GM19099 (cell line): Measurements from ENCODE around the gene ETS1.
A peak's percentile ranks its signal among the peaks of the same experiment; 100 is the strongest.

ENCODE experiments used
- POLR2A ChIP-seq: IDR thresholded peaks from 3 replicates; pipeline ENCODE4 v1.6.1; 2011; ENCODE audit warnings: low read depth; ENCODE audit not compliant: insufficient read length; ENCODE audit errors: extremely low read depth

The ETS1 gene

DNA sequence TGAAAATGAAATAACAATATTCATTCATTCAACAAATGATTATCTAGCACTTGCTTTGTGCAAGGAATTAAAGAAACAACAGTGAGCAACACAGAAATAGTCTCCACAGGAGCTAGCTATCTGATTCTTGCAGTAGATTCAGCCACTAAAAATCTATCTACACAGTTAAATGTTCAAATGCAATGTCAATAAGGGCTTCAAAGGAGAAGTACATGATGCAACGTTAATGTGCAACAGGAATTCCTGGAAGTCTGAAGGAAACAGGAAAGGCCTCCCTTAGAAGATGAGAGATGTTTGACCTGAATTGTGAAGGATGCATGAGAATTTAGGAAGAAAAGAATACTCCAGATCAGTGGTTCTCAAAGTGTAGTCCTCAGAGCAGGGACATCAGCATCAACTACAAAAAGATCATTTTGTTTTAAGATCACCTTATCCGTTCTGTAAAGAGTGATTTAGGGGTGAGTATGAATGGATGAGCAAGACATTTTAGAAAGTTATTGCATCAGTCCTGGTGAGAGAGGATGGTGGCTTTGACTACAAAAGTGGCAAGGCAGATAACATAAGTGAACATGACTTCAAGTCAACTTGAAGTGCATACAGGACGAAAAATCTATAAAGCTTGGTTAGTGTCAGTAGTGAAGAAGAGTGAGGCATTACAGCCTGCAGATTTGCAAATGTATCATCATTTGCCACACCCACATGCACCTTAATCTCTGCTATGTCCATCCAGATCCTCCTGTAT, 96.0 kb downstream of the ETS1 start:
- no peak for TF ChIP-seq POLR2A

DNA sequence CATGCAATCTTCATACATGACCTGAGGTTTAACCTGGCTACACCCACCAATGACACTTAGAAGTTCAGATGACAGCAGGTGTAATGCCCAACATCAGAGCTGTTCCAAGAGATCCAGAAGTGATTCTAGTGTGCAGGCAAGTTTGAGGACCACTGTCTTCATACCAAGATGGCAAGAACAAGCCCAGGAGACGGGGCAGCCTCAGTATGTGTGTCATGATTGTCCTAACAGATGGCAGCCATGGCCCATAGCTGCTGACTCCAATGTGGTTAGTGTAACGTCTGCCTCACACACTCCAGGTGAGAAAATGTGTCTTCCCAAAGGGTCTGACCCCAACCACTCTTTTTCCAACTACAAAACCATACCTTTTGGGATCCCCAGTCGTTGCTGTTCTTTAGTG, 97.3 kb downstream of the ETS1 start:
- TF ChIP-seq POLR2A = no peak

DNA sequence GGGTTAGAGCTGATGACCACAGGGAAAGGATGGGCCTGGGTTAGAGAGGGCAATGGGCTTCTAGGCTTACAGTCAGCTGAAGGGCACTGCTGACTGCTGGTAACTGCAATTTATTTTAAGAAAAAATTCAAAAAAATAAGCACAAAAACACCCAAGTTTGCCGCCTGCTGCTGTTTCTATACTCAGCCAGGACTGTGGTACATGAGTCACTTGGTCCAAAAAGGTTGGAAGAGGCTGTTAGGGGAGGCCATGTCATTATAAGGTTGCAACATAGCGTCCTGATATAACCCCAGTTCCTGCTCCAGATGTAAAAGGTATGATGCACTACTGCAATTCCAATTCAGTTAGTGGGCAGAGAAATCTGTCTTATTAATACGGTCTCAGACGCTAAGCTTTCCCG, 98.9 kb downstream of the ETS1 start:
- no peak for TF ChIP-seq POLR2A

DNA sequence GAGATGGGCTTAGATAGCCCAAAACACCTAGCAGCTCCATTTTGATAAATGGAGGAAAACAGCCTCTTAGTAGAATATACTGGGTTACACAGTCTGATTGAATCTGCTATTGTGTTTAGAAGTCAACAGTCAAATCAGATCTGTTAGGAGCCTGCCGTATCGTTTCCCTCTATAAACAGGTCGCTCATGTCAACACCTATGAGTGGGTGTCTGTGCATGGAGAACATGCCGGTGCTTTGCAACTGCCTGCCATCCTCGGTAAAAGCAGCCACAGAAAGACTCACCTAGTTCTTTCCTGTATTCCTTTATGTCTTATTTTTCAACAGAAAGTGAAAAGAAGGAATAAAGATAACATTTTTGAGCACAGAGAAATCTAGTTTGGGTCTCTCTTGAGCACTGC, 99.4 kb downstream of the ETS1 start:
- no peak for TF ChIP-seq POLR2A

DNA sequence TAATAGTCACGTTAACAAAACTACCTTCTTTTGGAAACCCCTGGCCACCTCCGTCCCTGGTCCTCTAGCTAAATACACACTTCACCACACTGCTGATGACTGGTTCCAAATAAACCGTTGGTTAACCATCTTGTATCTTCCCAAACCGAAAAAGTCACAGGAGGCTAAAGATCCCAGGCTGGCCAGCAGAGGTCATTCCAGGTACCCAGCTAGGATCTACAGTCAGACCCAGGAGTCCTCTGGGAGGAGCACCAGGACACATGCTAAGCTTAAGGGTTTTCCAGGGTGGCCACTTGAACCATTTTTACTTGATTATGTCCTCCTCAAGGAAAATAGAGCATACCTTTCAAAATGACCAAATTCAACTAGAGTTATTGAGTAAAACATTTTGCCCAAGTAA, 103.2 kb downstream of the ETS1 start:
- TF ChIP-seq POLR2A = no peak

DNA sequence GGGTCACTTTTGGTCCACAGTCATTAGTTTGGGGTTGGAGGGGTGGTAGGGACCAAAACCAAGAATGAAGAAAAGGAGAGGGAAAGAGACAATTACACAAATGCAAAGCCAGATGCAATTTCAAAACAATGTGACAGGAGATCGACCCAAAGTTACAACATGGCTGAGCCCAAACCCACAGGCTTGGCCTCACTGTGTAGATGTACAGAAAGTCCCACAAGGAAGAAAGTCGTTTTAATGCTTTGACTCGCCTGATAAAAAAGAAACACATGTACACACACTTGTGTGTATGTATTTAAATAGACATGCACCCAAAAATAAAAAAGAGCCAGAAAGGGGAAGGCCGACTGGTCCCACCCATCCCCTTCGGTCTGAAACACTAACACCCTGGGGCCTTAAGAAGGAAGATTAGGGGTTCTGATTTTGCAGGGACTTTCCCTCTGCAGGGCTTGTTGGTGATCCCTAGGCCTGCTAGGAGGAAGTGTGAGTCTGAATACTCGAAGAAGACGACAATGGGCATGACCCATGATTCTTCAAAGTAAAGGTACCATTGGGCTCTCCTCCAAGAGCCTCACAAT, 104.1 kb downstream of the ETS1 start:
- TF ChIP-seq POLR2A = peak; percentile 7

DNA sequence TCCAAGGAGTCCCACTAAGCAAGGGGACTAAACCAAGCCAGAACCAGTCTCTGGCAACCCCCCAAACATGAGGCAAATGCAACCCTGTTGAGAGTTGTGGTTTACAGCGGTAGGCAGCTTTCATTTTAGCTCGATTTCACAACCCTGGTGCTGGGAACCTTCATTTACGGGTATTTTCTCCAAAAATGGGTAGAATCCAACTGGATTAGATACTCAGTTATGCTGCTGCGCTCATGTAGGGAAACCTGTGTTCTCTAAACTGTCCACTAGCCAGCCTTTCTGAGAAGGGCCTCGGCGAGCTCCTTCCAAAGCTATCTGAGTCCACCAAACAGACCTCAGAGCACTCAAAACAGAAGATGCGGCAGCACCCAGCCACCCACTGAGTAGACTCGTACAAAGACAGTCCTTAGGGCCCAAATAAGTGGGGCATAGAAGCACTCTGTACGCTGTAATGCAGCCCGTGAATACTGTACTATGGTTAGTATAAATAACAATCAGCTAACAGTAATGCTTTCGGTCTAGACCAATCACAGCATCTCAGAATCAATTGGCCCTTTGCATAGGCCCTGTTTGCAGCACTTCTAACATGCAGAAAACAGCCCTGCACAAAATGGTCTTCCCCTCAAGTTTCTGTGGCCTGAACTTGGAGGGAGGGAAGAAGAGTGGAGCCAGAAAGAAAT, 104.7 kb downstream of the ETS1 start:
- no peak for TF ChIP-seq POLR2A

DNA sequence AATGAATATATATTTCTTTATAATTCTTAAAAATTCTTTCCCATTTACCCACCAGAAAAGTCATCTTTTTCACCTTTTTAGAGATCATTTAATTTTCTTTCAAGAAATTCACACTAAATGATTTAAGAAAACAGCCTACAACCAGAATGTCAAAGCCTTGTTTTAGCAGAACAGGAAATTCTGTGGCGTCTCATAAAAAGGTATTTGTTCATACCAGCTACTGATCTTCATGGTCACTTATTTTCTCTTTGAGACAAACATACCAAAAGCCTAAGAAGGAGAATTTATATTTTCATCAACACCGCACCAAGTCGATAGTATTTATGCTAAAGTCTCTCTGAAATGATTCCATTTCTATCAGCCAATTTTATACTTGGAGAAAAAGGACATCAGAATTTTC, 105.3 kb downstream of the ETS1 start:
- no peak for TF ChIP-seq POLR2A

DNA sequence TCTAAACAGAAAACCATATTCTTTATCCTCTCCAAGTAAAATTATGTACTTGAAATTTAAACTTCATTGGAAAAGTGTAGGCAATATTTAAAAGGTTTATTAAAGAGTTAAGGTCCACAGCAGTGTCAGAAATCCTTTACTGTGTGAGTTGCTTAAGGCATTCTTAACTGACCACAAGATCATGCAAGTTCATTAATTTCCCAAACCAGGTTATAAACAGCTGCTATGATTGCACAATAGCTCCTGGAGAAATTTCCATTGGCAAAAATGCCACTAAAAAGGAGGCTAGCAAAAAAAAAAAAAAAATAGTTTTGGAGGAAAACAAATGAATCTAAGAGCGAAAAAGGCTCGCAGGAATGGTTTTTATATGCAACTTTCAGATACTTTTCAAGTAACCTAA, 106.2 kb downstream of the ETS1 start:
- no peak for TF ChIP-seq POLR2A

DNA sequence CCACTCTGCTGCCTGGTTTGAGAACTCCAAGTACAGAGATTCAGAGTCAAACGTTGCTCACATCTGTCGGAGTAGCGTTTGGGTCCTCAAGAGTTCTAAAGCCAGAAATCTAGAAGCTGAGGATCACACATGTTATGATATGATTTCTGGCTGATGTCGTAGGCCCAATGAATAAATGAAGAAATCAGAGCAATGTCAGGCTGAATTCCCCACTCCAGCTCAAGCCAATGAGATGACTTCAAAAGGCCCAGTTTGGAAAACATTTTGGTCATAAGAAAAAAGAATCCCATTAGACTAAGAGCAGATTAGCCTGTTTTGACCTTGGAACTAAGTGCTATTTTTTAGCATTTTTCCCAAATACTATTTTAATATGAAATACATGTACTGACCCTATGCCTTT, 106.7 kb downstream of the ETS1 start:
- TF ChIP-seq POLR2A = no peak

DNA sequence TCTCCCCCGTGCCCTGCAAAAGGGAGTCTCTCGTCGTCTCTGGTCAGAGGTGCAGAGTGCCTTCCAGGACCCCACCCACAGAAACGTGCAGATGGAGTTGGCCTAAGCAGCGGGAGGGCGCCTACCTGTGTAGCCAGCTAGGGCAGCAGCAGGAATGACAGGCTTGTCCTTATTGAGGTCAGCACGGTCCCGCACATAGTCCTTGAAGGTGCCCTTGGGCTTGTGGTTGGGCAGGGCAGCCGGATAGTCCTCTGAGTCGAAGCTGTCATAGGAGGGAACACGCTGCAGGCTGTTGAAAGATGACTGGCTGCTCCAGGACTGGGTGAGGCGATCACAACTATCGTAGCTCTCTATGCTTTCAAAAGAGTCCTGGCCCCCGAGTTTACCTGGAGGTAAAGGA, 107.3 kb downstream of the ETS1 start:
- TF ChIP-seq POLR2A = no peak

DNA sequence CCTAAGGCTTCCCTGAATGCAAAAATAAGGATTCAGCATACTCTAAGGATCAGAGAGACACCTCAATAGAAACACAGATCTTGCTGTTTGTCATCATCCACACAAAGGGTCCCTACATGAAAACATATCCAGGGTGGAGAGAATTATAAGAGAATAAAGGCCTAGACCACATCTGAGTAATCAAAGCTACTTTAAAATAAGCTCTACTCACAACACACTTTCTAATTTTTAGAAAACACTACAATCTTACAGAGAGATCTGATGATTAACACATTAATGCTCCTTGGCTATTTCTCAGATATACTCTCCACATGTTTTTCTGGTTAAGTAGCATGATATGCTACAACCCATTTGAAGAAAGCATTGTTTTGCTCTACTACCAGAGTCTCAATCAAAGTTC, 108.2 kb downstream of the ETS1 start:
- TF ChIP-seq POLR2A = no peak

DNA sequence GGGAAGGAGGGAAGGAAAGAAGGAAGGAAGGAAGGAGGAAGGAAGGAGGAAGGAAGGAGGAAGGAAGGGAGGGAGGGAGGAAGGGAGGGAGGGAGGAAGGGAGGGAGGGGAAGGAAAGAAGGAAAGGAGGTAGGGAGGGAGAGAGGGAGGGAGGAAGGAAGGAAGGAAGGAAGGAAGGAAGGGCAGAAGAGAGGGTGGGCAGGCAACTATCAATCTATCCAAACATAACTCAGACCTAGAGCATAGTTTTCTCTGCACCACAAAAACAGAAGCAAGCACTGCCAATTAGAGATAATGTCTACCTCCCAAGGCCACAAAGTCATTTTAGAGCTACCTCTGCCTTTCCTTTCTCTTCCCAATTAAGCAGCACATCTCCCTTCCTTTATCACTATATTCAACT, 109.1 kb downstream of the ETS1 start:
- no peak for TF ChIP-seq POLR2A

DNA sequence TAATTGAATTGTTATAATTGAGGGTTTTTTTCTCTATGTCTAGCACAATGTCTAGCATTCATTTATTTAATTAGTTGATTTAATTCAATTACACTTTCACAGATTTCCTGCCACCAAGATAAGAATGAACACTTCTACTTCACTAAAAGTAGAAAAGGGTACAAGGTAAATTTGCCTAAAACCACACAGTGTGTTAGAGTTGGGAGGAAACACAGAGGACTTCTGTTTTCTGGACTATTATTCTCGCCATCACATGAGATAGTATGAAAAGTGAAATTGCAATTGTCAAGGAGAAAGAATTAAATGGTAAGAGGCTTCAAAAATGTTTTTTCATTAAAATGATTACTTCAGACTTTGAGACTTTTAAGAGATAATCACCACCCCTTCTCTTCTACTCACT, 109.5 kb downstream of the ETS1 start:
- no peak for TF ChIP-seq POLR2A

DNA sequence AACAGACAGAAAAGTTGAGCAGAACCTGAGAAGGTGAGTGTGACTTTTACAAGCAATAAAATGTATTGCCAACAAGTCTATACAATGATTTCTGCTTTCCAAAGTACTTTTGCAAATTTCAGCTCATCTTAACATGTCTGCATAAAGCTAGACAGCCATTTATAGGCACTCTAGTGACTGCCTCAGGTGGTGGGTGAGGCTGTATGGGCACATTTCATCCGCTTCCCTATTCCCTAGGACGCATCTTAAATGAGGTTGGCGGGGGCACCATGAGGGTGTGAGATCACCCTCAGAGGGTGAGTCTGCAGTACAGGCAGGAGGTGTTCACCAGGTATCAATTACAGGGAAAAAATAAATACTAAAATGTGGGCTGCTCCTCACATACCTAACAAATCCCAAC, 110.1 kb downstream of the ETS1 start:
- TF ChIP-seq POLR2A = no peak

DNA sequence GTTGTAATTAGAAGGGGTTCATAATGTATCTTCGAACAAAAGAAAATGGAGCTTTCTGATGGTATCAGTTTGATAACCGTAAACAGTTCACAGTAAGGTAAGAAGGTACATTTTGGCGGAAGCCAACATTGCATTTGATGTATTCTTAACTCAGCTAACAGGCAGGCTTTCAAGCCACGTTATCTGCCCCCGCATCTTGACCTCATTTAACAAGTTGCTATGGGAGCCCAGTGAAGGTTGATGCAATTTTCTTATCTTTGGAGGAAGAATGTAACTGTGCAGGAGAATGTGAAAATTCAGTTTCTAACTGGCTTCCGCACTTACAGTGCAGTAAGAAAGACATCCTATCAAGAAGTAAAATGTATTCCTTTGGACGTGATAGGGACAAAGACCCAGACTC, 110.6 kb downstream of the ETS1 start:
- no peak for TF ChIP-seq POLR2A

DNA sequence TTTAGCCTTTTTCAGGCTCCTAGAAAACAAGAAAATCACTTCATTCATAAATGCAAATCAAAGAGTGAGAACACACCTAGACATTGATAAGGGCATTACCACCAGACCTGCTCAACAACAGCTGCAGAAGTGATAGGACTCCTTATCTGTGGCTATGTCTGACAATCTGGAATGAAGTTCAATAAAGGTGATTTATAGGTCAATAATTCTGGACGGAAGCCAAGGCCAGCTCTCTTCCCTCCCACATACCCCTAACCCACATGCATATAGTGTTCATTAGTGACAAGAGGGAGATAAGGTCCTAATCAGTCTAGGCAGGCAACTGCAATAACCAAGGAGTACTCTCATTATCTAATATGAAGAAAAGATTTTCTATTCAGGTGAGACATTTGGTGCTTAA, 111.3 kb downstream of the ETS1 start:
- no peak for TF ChIP-seq POLR2A
